NCI-H187 treated with DMSO at 0.1 percent for 48 hours (cell line): Measurements from ENCODE around the gene RASSF7.
"Not testable (repeated sequence)": the region's sequence is repeated elsewhere in the genome, so short reads cannot be mapped to it uniquely, and the experiment has no call there.

Experiments used
- DNase-seq: peaks from one replicate; lab custom pipeline; 2025; lab: John Stamatoyannopoulos, UW

The RASSF7 gene

GRCh38 chr11:560305-561147 lies at the start of gene RASSF7, which contains the start of gene LMNTD2:
Gene RASSF7, plus strand, starts transcription at chr11:560970. Its CDS starts 799 bp downstream, at chr11:561769.
Gene LMNTD2, minus strand, starts transcription at chr11:560738. Its CDS starts 22 bp downstream, at chr11:560716.
- peak; percentile 71 for DNase-seq

- DNase-seq, result no peak
Measured at GRCh38 chr11:512761-513595, 47.8 kb upstream of the RASSF7 start.

GRCh38 chr11:514606-515005 lies 46.2 kb upstream of the RASSF7 start:
- DNase-seq, result no peak

GRCh38 chr11:515131-515530 lies 45.6 kb upstream of the RASSF7 start:
- DNase-seq, result no peak

- no peak for DNase-seq
Measured at GRCh38 chr11:516400-516799, 44.4 kb upstream of the RASSF7 start.

- DNase-seq, result not testable (repeated sequence)
Measured at GRCh38 chr11:516918-517685, 43.7 kb upstream of the RASSF7 start.

GRCh38 chr11:518463-519202 lies 42.1 kb upstream of the RASSF7 start:
- no peak for DNase-seq

- DNase-seq, result no peak
Measured at GRCh38 chr11:520428-521176, 40.2 kb upstream of the RASSF7 start.

- DNase-seq, result no peak
Measured at GRCh38 chr11:521177-521688, 39.5 kb upstream of the RASSF7 start.

- DNase-seq, result no peak
Measured at GRCh38 chr11:526192-526591, 34.6 kb upstream of the RASSF7 start.

GRCh38 chr11:528166-528814 lies 32.5 kb upstream of the RASSF7 start:
- no peak for DNase-seq

- no peak for DNase-seq
Measured at GRCh38 chr11:528815-529727, 31.7 kb upstream of the RASSF7 start.

- DNase-seq, result no peak
Measured at GRCh38 chr11:529728-530411, 30.9 kb upstream of the RASSF7 start.

- DNase-seq, result no peak
Measured at GRCh38 chr11:530960-531831, 29.6 kb upstream of the RASSF7 start.

- no peak for DNase-seq
Measured at GRCh38 chr11:531919-532526, 28.7 kb upstream of the RASSF7 start.

GRCh38 chr11:532527-532985 lies 28.2 kb upstream of the RASSF7 start:
- no peak for DNase-seq
